ENCODE results near the gene RASD1. TPM values are rescaled to one million over a fixed set of nuclear protein-coding genes. Genes with fewer than 3 reads are reported as not detected.

Gene RASD1
- total RNA-seq, 1 donor from 2014 or later = 1.0 TPM

DNA sequence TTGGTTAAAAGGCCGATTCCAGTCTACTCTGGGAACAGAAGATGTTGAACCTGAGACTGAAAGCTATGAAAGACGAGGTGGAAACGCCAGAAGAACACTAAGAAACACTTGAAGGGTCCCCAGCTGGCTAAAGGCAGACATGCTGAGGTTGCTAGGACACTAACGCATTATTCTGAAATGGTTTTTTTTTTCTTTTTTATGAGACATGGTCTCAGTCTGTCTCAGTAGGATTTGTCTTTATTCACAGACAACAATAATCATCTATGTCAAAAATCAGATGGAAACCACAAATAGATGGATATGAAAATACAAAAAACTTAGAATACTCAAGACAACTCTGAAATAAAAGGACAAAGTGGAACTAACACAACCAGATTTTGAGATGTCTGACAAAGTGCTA, 35.0 kb upstream of the RASD1 start:
- Mint-ChIP-seq H3K36me3 (ENCODE audit: low read depth) (no peaks in the 10 kb centered on the region), H3K9me3 (no peaks in the 10 kb centered on the region), H3K4me3 (no peak overlapping the region), H3K27me3 (no peaks in the 10 kb centered on the region), H3K27ac (no peak overlapping the region), H3K4me1 (no peaks in the 10 kb centered on the region)
- TF ChIP-seq CTCF (IDR thresholded peaks at IDR 0.05) = no peak
- no peak for ATAC-seq (ENCODE audit: low read depth)
- POLR2A ChIA-PET = no interaction called here
- intact Hi-C loops (cut with micrococcal nuclease) = no loop called here
- CTCF ChIA-PET = no interaction called here
- no peak for DNase-seq

DNA sequence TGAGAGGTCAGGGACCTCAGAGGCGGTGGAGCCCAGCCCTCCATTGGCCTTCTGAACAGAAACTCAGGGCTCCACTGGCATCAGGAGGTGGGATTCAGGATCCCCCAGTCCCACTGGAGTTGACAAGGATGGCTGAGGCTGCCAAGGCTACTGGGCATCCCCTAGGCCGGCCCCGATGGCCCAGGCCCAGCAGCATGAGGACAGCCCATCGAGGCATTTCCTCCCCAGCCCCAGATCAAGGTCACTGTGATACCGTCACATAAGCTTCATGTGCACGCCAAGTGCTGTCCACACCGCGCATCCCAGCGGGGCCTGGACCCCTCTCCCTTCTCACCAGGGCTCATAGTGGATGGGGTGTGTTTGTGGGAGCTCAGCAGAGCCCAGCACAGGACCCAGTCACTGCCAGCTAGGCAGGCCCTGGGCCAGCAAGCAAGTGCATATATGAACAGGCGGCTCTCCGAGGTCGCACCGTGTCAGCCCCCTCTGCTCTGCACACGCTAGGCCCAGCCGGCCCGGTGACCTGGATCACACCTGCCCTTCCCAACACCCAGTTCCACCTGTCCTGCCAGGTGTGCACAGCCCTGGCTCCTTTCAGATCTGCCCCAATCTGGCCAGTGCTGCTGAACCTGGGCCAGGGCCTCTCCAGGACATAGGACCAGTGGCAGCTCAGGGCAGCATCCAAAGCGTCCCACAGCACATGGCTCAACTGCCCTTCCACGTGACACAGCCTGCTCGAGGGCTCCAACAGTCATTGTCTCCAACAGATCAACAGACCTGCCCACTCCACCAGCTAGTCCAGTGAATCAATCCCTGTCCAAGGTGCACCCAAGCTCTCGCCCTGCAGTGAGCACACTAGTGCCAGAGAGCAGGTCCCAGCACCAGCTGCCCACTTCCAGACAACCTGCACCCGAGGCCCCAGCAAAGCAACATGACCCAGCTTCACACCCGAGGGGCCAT, 32.8 kb upstream of the RASD1 start:
- H3K36me3 Mint-ChIP-seq (ENCODE audit: low read depth) = no peaks in the 10 kb centered on the region
- intact Hi-C loops (cut with micrococcal nuclease) = no loop called here
- H3K4me1 Mint-ChIP-seq = no peaks in the 10 kb centered on the region
- no peak for TF ChIP-seq CTCF (IDR thresholded peaks at IDR 0.05)
- ChIA-PET CTCF (no interaction called here), POLR2A (no interaction called here)
- no peak overlapping the region for H3K27ac Mint-ChIP-seq
- DNase-seq = no peak
- no peaks in the 10 kb centered on the region for H3K27me3 Mint-ChIP-seq
- no peak for ATAC-seq (ENCODE audit: low read depth)
- H3K4me3 Mint-ChIP-seq = no peak overlapping the region
- no peaks in the 10 kb centered on the region for H3K9me3 Mint-ChIP-seq

GRCh38 chr17:17527956-17528500, 31.8 kb upstream of the RASD1 start:
- intact Hi-C loops (cut with micrococcal nuclease) = no loop called here
- no peaks in the 10 kb centered on the region for H3K36me3 Mint-ChIP-seq (ENCODE audit: low read depth)
- no peak overlapping the region for H3K4me3 Mint-ChIP-seq
- ChIA-PET CTCF (no interaction called here), POLR2A (no interaction called here)
- H3K27me3 Mint-ChIP-seq = no peaks in the 10 kb centered on the region
- H3K4me1 Mint-ChIP-seq = no peaks in the 10 kb centered on the region
- DNase-seq = no peak
- ATAC-seq (ENCODE audit: low read depth) = no peak
- H3K9me3 Mint-ChIP-seq = no peaks in the 10 kb centered on the region
- H3K27ac Mint-ChIP-seq = no peak overlapping the region
- no peak for TF ChIP-seq CTCF (IDR thresholded peaks at IDR 0.05)

GRCh38 chr17:17527534-17527933, 31.3 kb upstream of the RASD1 start:
- ATAC-seq (ENCODE audit: low read depth) (no peak), DNase-seq (no peak)
- Mint-ChIP-seq H3K9me3 (no peaks in the 10 kb centered on the region), H3K4me1 (no peaks in the 10 kb centered on the region), H3K36me3 (ENCODE audit: low read depth) (no peaks in the 10 kb centered on the region), H3K4me3 (no peak overlapping the region), H3K27ac (no peak overlapping the region), H3K27me3 (no peaks in the 10 kb centered on the region)
- intact Hi-C loops (cut with micrococcal nuclease) = no loop called here
- POLR2A ChIA-PET = no interaction called here
- TF ChIP-seq CTCF (IDR thresholded peaks at IDR 0.05) = no peak
- CTCF ChIA-PET = no interaction called here

DNA sequence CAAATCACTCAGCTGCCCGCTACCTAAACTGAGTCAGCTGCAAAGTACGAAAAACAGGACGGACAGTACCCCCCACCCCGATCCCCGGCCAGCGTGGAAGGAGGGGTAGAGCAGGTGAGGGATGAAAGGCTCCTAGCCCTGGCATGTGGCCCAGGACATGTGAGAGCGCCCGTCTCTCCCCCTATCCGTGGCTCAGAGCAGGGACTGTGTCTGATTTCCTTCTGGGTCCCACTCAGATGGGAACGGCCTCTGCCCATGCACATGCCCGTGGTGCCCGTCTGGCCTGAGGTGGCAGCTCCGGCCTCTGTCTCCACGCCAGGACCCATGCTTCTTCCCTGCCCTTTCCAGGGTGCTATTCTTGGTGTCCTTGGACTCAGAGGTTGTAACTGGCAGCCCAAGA, 30.2 kb upstream of the RASD1 start:
- Mint-ChIP-seq H3K9me3 (no peaks in the 10 kb centered on the region), H3K36me3 (ENCODE audit: low read depth) (no peaks in the 10 kb centered on the region), H3K27ac (no peak overlapping the region), H3K4me3 (no peak overlapping the region), H3K27me3 (no peaks in the 10 kb centered on the region), H3K4me1 (no peaks in the 10 kb centered on the region)
- DNase-seq (no peak), ATAC-seq (ENCODE audit: low read depth) (no peak)
- ChIA-PET POLR2A (no interaction called here), CTCF (no interaction called here)
- intact Hi-C loops (cut with micrococcal nuclease) = no loop called here
- no peak for TF ChIP-seq CTCF (IDR thresholded peaks at IDR 0.05)

Measured in activated B cell treated with CpG ODN at 0.5 μM for 24 hours (primary cell).